ENCODE results near the gene FGF5. TPM values are rescaled to one million over a fixed set of nuclear protein-coding genes. Genes with fewer than 3 reads are reported as not detected.

FGF5 gene
- total RNA-seq, 1 experiment from 2014 or later, result not detected

- TF ChIP-seq FOSL1 (IDR thresholded peaks at IDR 0.05; ENCODE audit: low read depth) (no peak), POLR2AphosphoS5 (IDR thresholded peaks at IDR 0.05; ENCODE audit: low read depth, low read length) (no peak), SIN3A (IDR thresholded peaks at IDR 0.05; ENCODE audit: low read depth) (no peak)
Measured at GRCh38 chr4:80254114-80254513, 12.3 kb upstream of the FGF5 start (continued).

GRCh38 chr4:80255329-80256095, 11.0 kb upstream of the FGF5 start:
- H2AFZ ChIP-seq (ENCODE audit: low read depth, low read length, poor library complexity, severe bottlenecking), result no peak overlapping the region
- no TSS peak for BruUV-seq (replicated peaks)
- H4K20me1 ChIP-seq (ENCODE audit: insufficient read depth), result no peaks in the 10 kb centered on the region
- no peak overlapping the region for H3K27ac ChIP-seq (ENCODE audit: low read depth, low read length)
- H3K27me3 ChIP-seq (ENCODE audit: insufficient read depth, low read length), result peaks cover 52% of the 10 kb centered on the region
- H3K4me1 ChIP-seq (ENCODE audit: control insufficient read depth in 1 of 2, insufficient read depth in 2 of 2, low read length in 2 of 2), result no peaks in the 10 kb centered on the region
- H3K9me3 ChIP-seq (ENCODE audit: control insufficient read depth in 1 of 2, insufficient read depth in 1 of 2, low read depth in 1 of 2, low read length in 2 of 2), result no peaks in the 10 kb centered on the region
- H3K9me2 ChIP-seq (ENCODE audit: insufficient read depth), result no peaks in the 10 kb centered on the region
- H3K9ac ChIP-seq (ENCODE audit: low read length), result no peak overlapping the region
- no peaks in the 10 kb centered on the region for H3K79me2 ChIP-seq (ENCODE audit: insufficient read depth, low read length)
- DNase-seq (ENCODE audit: low read depth, low spot score) (no peak), ATAC-seq (no peak)
- CTCF ChIA-PET, result no interaction called here
- TF ChIP-seq EZH2 (IDR thresholded peaks at IDR 0.05) (no peak), TCF7L2 (IDR thresholded peaks at IDR 0.05; ENCODE audit: borderline replicate concordance, extremely low read depth, insufficient read depth, insufficient read length) (no peak), ELF1 (IDR thresholded peaks at IDR 0.05; ENCODE audit: borderline replicate concordance, low read depth) (no peak), JUND (IDR thresholded peaks at IDR 0.05) (no peak), POLR2A (IDR thresholded peaks at IDR 0.05; ENCODE audit: borderline replicate concordance, extremely low read depth, insufficient read depth, insufficient read length) (no peak), SP1 (IDR thresholded peaks at IDR 0.05; ENCODE audit: low read depth) (no peak), CEBPB (IDR thresholded peaks at IDR 0.05; ENCODE audit: low read depth) (no peak), YY1 (IDR thresholded peaks at IDR 0.05; ENCODE audit: extremely low read depth, insufficient replicate concordance, low read depth, low read length) (no peak), RAD21 (IDR thresholded peaks at IDR 0.05; ENCODE audit: low read depth) (no peak), SIN3A (IDR thresholded peaks at IDR 0.05; ENCODE audit: low read depth) (no peak)
- TF ChIP-seq, protein P1, sequence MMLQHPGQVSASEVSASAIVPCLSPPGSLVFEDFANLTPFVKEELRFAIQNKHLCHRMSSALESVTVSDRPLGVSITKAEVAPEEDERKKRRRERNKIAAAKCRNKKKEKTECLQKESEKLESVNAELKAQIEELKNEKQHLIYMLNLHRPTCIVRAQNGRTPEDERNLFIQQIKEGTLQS (IDR thresholded peaks at IDR 0.05), result no peak
- TF ChIP-seq, protein P2, sequence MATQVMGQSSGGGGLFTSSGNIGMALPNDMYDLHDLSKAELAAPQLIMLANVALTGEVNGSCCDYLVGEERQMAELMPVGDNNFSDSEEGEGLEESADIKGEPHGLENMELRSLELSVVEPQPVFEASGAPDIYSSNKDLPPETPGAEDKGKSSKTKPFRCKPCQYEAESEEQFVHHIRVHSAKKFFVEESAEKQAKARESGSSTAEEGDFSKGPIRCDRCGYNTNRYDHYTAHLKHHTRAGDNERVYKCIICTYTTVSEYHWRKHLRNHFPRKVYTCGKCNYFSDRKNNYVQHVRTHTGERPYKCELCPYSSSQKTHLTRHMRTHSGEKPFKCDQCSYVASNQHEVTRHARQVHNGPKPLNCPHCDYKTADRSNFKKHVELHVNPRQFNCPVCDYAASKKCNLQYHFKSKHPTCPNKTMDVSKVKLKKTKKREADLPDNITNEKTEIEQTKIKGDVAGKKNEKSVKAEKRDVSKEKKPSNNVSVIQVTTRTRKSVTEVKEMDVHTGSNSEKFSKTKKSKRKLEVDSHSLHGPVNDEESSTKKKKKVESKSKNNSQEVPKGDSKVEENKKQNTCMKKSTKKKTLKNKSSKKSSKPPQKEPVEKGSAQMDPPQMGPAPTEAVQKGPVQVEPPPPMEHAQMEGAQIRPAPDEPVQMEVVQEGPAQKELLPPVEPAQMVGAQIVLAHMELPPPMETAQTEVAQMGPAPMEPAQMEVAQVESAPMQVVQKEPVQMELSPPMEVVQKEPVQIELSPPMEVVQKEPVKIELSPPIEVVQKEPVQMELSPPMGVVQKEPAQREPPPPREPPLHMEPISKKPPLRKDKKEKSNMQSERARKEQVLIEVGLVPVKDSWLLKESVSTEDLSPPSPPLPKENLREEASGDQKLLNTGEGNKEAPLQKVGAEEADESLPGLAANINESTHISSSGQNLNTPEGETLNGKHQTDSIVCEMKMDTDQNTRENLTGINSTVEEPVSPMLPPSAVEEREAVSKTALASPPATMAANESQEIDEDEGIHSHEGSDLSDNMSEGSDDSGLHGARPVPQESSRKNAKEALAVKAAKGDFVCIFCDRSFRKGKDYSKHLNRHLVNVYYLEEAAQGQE (IDR thresholded peaks at IDR 0.05; ENCODE audit: low read depth), result no peak
- TF ChIP-seq, protein P3, sequence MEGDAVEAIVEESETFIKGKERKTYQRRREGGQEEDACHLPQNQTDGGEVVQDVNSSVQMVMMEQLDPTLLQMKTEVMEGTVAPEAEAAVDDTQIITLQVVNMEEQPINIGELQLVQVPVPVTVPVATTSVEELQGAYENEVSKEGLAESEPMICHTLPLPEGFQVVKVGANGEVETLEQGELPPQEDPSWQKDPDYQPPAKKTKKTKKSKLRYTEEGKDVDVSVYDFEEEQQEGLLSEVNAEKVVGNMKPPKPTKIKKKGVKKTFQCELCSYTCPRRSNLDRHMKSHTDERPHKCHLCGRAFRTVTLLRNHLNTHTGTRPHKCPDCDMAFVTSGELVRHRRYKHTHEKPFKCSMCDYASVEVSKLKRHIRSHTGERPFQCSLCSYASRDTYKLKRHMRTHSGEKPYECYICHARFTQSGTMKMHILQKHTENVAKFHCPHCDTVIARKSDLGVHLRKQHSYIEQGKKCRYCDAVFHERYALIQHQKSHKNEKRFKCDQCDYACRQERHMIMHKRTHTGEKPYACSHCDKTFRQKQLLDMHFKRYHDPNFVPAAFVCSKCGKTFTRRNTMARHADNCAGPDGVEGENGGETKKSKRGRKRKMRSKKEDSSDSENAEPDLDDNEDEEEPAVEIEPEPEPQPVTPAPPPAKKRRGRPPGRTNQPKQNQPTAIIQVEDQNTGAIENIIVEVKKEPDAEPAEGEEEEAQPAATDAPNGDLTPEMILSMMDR (IDR thresholded peaks at IDR 0.05 in 2 of 3, conservative IDR thresholded peaks at IDR 0.05 in 1 of 3; ENCODE audit: borderline replicate concordance in 1 of 3, insufficient read depth in 1 of 3, low read depth in 2 of 3, low read length in 2 of 3), result no peak
- intact Hi-C loops (cut with micrococcal nuclease), result no loop called here
- H3K4me2 ChIP-seq (ENCODE audit: low read length), result no peak overlapping the region
- no peaks in the 10 kb centered on the region for H3K36me3 ChIP-seq (ENCODE audit: control insufficient read depth in 1 of 2, insufficient read depth in 2 of 2, low read length in 2 of 2)
- POLR2A ChIA-PET, result no interaction called here
- no peak overlapping the region for H3K4me3 ChIP-seq (replicated peaks in 1 of 2; ENCODE audit: low read depth in 1 of 2, low read length in 2 of 2)
- RAD21 ChIA-PET (ENCODE audit: low non-redundant PET in 1 of 2, low total read pairs in 2 of 2, uncharacterized antibody in 2 of 2, unreplicated experiment in 2 of 2), result no interaction called here
